ENCODE results near the gene XRCC4. TPM values are rescaled to one million over a fixed set of nuclear protein-coding genes. Genes with fewer than 3 reads are reported as not detected.

Gene XRCC4
- total and polyA plus RNA-seq, 2 of the 13 experiments (the other 11 are each of a cell fraction or from before 2014, with no cell fraction given), result 2.8 to 12.6 TPM

GRCh38 chr5:83348281-83348780 is 271.0 kb downstream of the XRCC4 start:
- Histone ChIP-seq H4K20me1 (ENCODE audit: insufficient read depth, low read length) (no peaks in the 10 kb centered on the region), H3K9me3 (ENCODE audit: low read length) (peaks cover 35% of the 10 kb centered on the region), H3K4me3 (replicated peaks in 1 of 3; ENCODE audit: insufficient read depth in 1 of 3, low read depth in 2 of 3, low read length in 3 of 3) (no peak overlapping the region), H3K4me1 (ENCODE audit: insufficient read depth, low read length) (no peaks in the 10 kb centered on the region), H2AFZ (ENCODE audit: low read length) (no peak overlapping the region), H3K79me2 (ENCODE audit: insufficient read depth, low read length) (no peaks in the 10 kb centered on the region), H3K36me3 (replicated peaks in 1 of 2; ENCODE audit: control insufficient read depth in 1 of 2, insufficient read depth in 2 of 2, low read length in 2 of 2) (no peaks in the 10 kb centered on the region), H3K9ac (ENCODE audit: insufficient read depth, low read depth, low read length) (no peak overlapping the region), H3K4me2 (ENCODE audit: low read depth, low read length) (no peak overlapping the region), H3K27me3 (ENCODE audit: control insufficient read depth in 1 of 2, insufficient read depth in 2 of 2, low read length in 2 of 2) (no peaks in the 10 kb centered on the region), H3K27ac (ENCODE audit: extremely low read length, insufficient read depth, low read length) (no peak overlapping the region)
- in situ Hi-C loops (cut with HindIII; ENCODE audit: extremely low pct_ligation_motif_present, low pct_unique_long_range_greater_than_20kb), result no loop called here
- WGBS (ENCODE audit: low lambda C conversion rate), result 100% methylated on average over 1 of the region's 2 CpGs
- intact Hi-C loops (cut with micrococcal nuclease; ENCODE audit: unreplicated experiment), result no loop called here
- TF ChIP-seq ZNF441 (CRISPR knock-in tag; IDR thresholded peaks at IDR 0.05; ENCODE audit: borderline replicate concordance) (no peak), CTCF (CRISPR knock-in tag; IDR thresholded peaks at IDR 0.05) (no peak), CERS6 (CRISPR knock-in tag; IDR thresholded peaks at IDR 0.05) (no peak)
- ATAC-seq (no peak), DNase-seq (ENCODE audit: low spot score) (no peak), FAIRE-seq (no peak)
- ChIA-PET CTCF (ENCODE audit: low intra/inter-chr PET ratio, low total read pairs) (no interaction called here), POLR2A (no interaction called here)
- no TSS peak for BruUV-seq (replicated peaks)

GRCh38 chr5:83353231-83353630 is 275.9 kb downstream of the XRCC4 start:
- no peak overlapping the region for H3K27ac ChIP-seq (ENCODE audit: extremely low read length, insufficient read depth, low read length)
- H3K79me2 ChIP-seq (ENCODE audit: insufficient read depth, low read length), result no peaks in the 10 kb centered on the region
- TF ChIP-seq CEBPB (IDR thresholded peaks at IDR 0.05; ENCODE audit: borderline replicate concordance, low read depth, low read length) (no peak), ZNF207 (IDR thresholded peaks at IDR 0.05; ENCODE audit: borderline replicate concordance) (no peak), ZNF367 (CRISPR knock-in tag; IDR thresholded peaks at IDR 0.05; ENCODE audit: borderline replicate concordance) (no peak), NFKBIZ (CRISPR knock-in tag; IDR thresholded peaks at IDR 0.05) (no peak)
- H3K4me2 ChIP-seq (ENCODE audit: low read depth, low read length), result no peak overlapping the region
- intact Hi-C loops (cut with micrococcal nuclease; ENCODE audit: unreplicated experiment), result no loop called here
- peaks cover 24% of the 10 kb centered on the region for H3K9me3 ChIP-seq (ENCODE audit: low read length)
- FAIRE-seq (no peak), ATAC-seq (no peak), DNase-seq (ENCODE audit: low spot score) (no peak)
- in situ Hi-C loops (cut with HindIII; ENCODE audit: extremely low pct_ligation_motif_present, low pct_unique_long_range_greater_than_20kb), result no loop called here
- no peak overlapping the region for H2AFZ ChIP-seq (ENCODE audit: low read length)
- no peaks in the 10 kb centered on the region for H3K27me3 ChIP-seq (ENCODE audit: control insufficient read depth in 1 of 2, insufficient read depth in 2 of 2, low read length in 2 of 2)
- H3K4me1 ChIP-seq (ENCODE audit: insufficient read depth, low read length), result no peaks in the 10 kb centered on the region
- H3K36me3 ChIP-seq (replicated peaks in 1 of 2; ENCODE audit: control insufficient read depth in 1 of 2, insufficient read depth in 2 of 2, low read length in 2 of 2), result no peaks in the 10 kb centered on the region
- H4K20me1 ChIP-seq (ENCODE audit: insufficient read depth, low read length), result no peaks in the 10 kb centered on the region
- BruUV-seq (replicated peaks), result no TSS peak
- WGBS (ENCODE audit: low lambda C conversion rate), result 76% methylated on average over 3 of the region's 3 CpGs
- H3K9ac ChIP-seq (ENCODE audit: insufficient read depth, low read depth, low read length), result no peak overlapping the region
- CTCF ChIA-PET (ENCODE audit: low intra/inter-chr PET ratio, low total read pairs), result no interaction called here
- H3K4me3 ChIP-seq (replicated peaks in 1 of 3; ENCODE audit: insufficient read depth in 1 of 3, low read depth in 2 of 3, low read length in 3 of 3), result no peak overlapping the region
- POLR2A ChIA-PET, result no interaction called here
